Activated CD4-positive, alpha-beta T cell treated with anti-CD3 and anti-CD28 coated beads, Interleukin-2, amount 50 U/mL, for 48 hours (primary cell): ENCODE data around the gene GIGYF1.
"Not testable (repeated sequence)": the region's sequence is repeated elsewhere in the genome, so short reads cannot be mapped to it uniquely, and the experiment has no call there.

Source experiments
- DNase-seq, 2 experiments: peaks; one replicate each; pipeline ENCODE4 v3.0.0-alpha.2; 2020

The GIGYF1 gene

GRCh38 chr7:100708395-100708794, 14.3 kb upstream of the GIGYF1 start:
- no peak for DNase-seq

- DNase-seq = no peak
Measured at GRCh38 chr7:100706672-100707311, 12.7 kb upstream of the GIGYF1 start.

- peak; percentile 99 for DNase-seq
Measured at GRCh38 chr7:100705753-100706671, 12.0 kb upstream of the GIGYF1 start, which contains the start of gene POP7. POP7 (plus strand) TSS chr7:100706121; CDS start chr7:100706831, 710 bp downstream.

GRCh38 chr7:100705320-100705752, 11.3 kb upstream of the GIGYF1 start:
- peak; percentile 84 to 89 for DNase-seq

GRCh38 chr7:100701089-100701488, 7.0 kb upstream of the GIGYF1 start:
- DNase-seq = not testable (repeated sequence)

GRCh38 chr7:100699018-100699417, 5.0 kb upstream of the GIGYF1 start:
- no peak for DNase-seq

GRCh38 chr7:100696123-100696521, 2.1 kb upstream of the GIGYF1 start:
- no peak for DNase-seq

- no peak for DNase-seq
Measured at GRCh38 chr7:100693312-100694097, 545 bp downstream of the GIGYF1 start.

GRCh38 chr7:100692578-100692961, 1.5 kb downstream of the GIGYF1 start:
- DNase-seq = no peak

- DNase-seq = peak; percentile 85 to 90
Measured at GRCh38 chr7:100691676-100692577, 2.1 kb downstream of the GIGYF1 start.

GRCh38 chr7:100689230-100690135, 4.6 kb downstream of the GIGYF1 start:
- no peak for DNase-seq

GRCh38 chr7:100688326-100688860, 5.7 kb downstream of the GIGYF1 start:
- DNase-seq = no peak

GRCh38 chr7:100687751-100688300, 6.2 kb downstream of the GIGYF1 start:
- DNase-seq = no peak

- no peak for DNase-seq
Measured at GRCh38 chr7:100687261-100687660, 6.8 kb downstream of the GIGYF1 start.

GRCh38 chr7:100686822-100687211, 7.2 kb downstream of the GIGYF1 start:
- no peak for DNase-seq

GRCh38 chr7:100686201-100686821, 7.7 kb downstream of the GIGYF1 start:
- DNase-seq = no peak

GRCh38 chr7:100685631-100686145, 8.4 kb downstream of the GIGYF1 start:
- no peak for DNase-seq

- DNase-seq = no peak
Measured at GRCh38 chr7:100685049-100685605, 8.9 kb downstream of the GIGYF1 start.

- no peak for DNase-seq
Measured at GRCh38 chr7:100684534-100685042, 9.5 kb downstream of the GIGYF1 start.
